SH-SY5Y (cell line): ENCODE results near the gene CLEC16A.

Source experiments
- GATA2 ChIP-seq: IDR thresholded peaks from 2 replicates; pipeline ENCODE4 v1.6.1; 2011; ENCODE audit warnings: mild to moderate bottlenecking, low read depth, low read length
- GATA3 ChIP-seq: IDR thresholded peaks from 2 replicates; pipeline ENCODE4 v1.6.1; 2011; ENCODE audit warnings: low read depth, mild to moderate bottlenecking, low read length, moderate library complexity

Gene CLEC16A

GRCh38 chr16:10981697-10982216 lies 37.4 kb downstream of the CLEC16A start:
- TF ChIP-seq GATA2 (no peak), GATA3 (no peak)

GRCh38 chr16:10982465-10983150 lies 38.2 kb downstream of the CLEC16A start:
- TF ChIP-seq GATA3 (no peak), GATA2 (no peak)

GRCh38 chr16:10983159-10983558 lies 38.8 kb downstream of the CLEC16A start:
- TF ChIP-seq GATA3 (no peak), GATA2 (no peak)

GRCh38 chr16:10984509-10984908 lies 40.1 kb downstream of the CLEC16A start:
- TF ChIP-seq GATA2 (no peak), GATA3 (no peak)

GRCh38 chr16:10987361-10988163 lies 43.2 kb downstream of the CLEC16A start:
- TF ChIP-seq GATA2: no peak
- no peak for TF ChIP-seq GATA3

GRCh38 chr16:10988164-10988803 lies 43.9 kb downstream of the CLEC16A start:
- TF ChIP-seq GATA2 (no peak), GATA3 (no peak)

- TF ChIP-seq GATA2: no peak
- TF ChIP-seq GATA3: no peak
Measured at GRCh38 chr16:10988879-10989278, 44.5 kb downstream of the CLEC16A start.

GRCh38 chr16:10989559-10989958 lies 45.2 kb downstream of the CLEC16A start:
- no peak for TF ChIP-seq GATA3
- peak; percentile 76 for TF ChIP-seq GATA2

- TF ChIP-seq GATA3: no peak
- TF ChIP-seq GATA2: no peak
Measured at GRCh38 chr16:10990378-10990777, 46.0 kb downstream of the CLEC16A start.

GRCh38 chr16:10992112-10992511 lies 47.7 kb downstream of the CLEC16A start:
- TF ChIP-seq GATA2 (no peak), GATA3 (no peak)

GRCh38 chr16:10992797-10993196 lies 48.4 kb downstream of the CLEC16A start:
- TF ChIP-seq GATA3 (no peak), GATA2 (no peak)

- no peak for TF ChIP-seq GATA3
- no peak for TF ChIP-seq GATA2
Measured at GRCh38 chr16:10993649-10994048, 49.3 kb downstream of the CLEC16A start.

GRCh38 chr16:10994571-10994970 lies 50.2 kb downstream of the CLEC16A start:
- TF ChIP-seq GATA3: no peak
- TF ChIP-seq GATA2: no peak

GRCh38 chr16:10995565-10995964 lies 51.2 kb downstream of the CLEC16A start:
- TF ChIP-seq GATA2 (no peak), GATA3 (no peak)

- TF ChIP-seq GATA2 (no peak), GATA3 (no peak)
Measured at GRCh38 chr16:10997485-10997884, 53.1 kb downstream of the CLEC16A start.
